Neural progenitor cell (in vitro differentiated cells): Measurements from ENCODE around the gene PLA2G2E. TPM values are rescaled to one million over a fixed set of nuclear protein-coding genes. Genes with fewer than 3 reads are reported as not detected.
"Not testable (repeated sequence)": the region's sequence is repeated elsewhere in the genome, so short reads cannot be mapped to it uniquely, and the experiment has no call there.

Source experiments
- DNase-seq: peaks from one replicate; pipeline ENCODE4 v3.0.0-alpha.2; 2016; ENCODE audit warnings: low spot score
- H2AFZ ChIP-seq: fragments of 200-600 bp; sonication (generic); replicated peaks from 2 replicates; pipeline ENCODE4 v1.6.1; 2016; ENCODE audit warnings: antibody characterized with exemption
- H3F3A ChIP-seq: fragments of 200-600 bp; sonication (generic); 2 replicates; pipeline ENCODE4 v1.6.1; 2016; ENCODE audit warnings: antibody characterized with exemption, low read depth
- H3K27ac ChIP-seq: fragments of 200-600 bp; sonication (generic); 2 replicates; pipeline ENCODE4 v1.5.1; 2016; ENCODE audit warnings: mild to moderate bottlenecking
- H3K27me3 ChIP-seq: fragments of 200-600 bp; sonication (generic); 2 replicates; pipeline ENCODE4 v1.6.1; 2016; ENCODE audit warnings: mild to moderate bottlenecking, moderate library complexity
- H3K36me3 ChIP-seq: fragments of 200-600 bp; sonication (generic); 2 replicates; pipeline ENCODE4 v1.5.1; 2016
- H3K4me1 ChIP-seq: fragments of 200-600 bp; sonication (generic); 2 replicates; pipeline ENCODE4 v1.6.1; 2016; ENCODE audit warnings: mixed run types
- H3K4me2 ChIP-seq: fragments of 200-600 bp; sonication (generic); 2 replicates; pipeline ENCODE4 v1.6.1; 2016
- H3K4me3 ChIP-seq: fragments of 200-600 bp; sonication (generic); 2 replicates; pipeline ENCODE4 v1.5.1; 2016
- H3K79me2 ChIP-seq: fragments of 200-600 bp; sonication (generic); 2 replicates; pipeline ENCODE4 v1.6.1; 2016; ENCODE audit warnings: low read depth
- H3K9ac ChIP-seq: fragments of 200-600 bp; sonication (generic); 2 replicates; pipeline ENCODE4 v1.6.1; 2016
- H3K9me3 ChIP-seq: fragments of 200-600 bp; sonication (generic); 2 replicates; pipeline ENCODE4 v1.5.1; 2016; ENCODE audit warnings: low read depth
- H4K20me1 ChIP-seq: fragments of 200-600 bp; sonication (generic); 2 replicates; pipeline ENCODE4 v1.6.1; 2016; ENCODE audit warnings: low read depth
- H3K27ac Mint-ChIP-seq: 3 replicates; pipeline ENCODE4 v1.8.0; 2021; ENCODE audit warnings: mixed read lengths
- H3K27me3 Mint-ChIP-seq: 2 replicates; pipeline ENCODE4 v1.8.0; 2022; ENCODE audit warnings: low read depth, mild to moderate bottlenecking, inconsistent platforms, moderate library complexity, mixed read lengths; ENCODE audit not compliant: insufficient read depth
- H3K36me3 Mint-ChIP-seq: 3 replicates; pipeline ENCODE4 v1.8.0; 2021; ENCODE audit warnings: mixed read lengths
- H3K4me1 Mint-ChIP-seq: 3 replicates; pipeline ENCODE4 v1.8.0; 2021; ENCODE audit warnings: mixed read lengths
- H3K4me3 Mint-ChIP-seq: 3 replicates; pipeline ENCODE4 v1.8.0; 2021; ENCODE audit warnings: mild to moderate bottlenecking, moderate library complexity, mixed read lengths
- H3K9me3 Mint-ChIP-seq: 3 replicates; pipeline ENCODE4 v1.8.0; 2020; ENCODE audit warnings: mixed read lengths
- EZH2 ChIP-seq: fragments of 200-600 bp; sonication (generic); IDR thresholded peaks from 2 replicates; pipeline ENCODE4 v1.6.1; 2017; ENCODE audit warnings: antibody characterized with exemption, mild to moderate bottlenecking, moderate library complexity
- EZH2phosphoT487 ChIP-seq: fragments of 200-600 bp; sonication (generic); IDR thresholded peaks from 2 replicates; pipeline ENCODE4 v1.6.1; 2017; ENCODE audit warnings: antibody characterized with exemption
- total RNA-seq: library from RNA; depleted of rRNA; stranded (reverse); fragments of >200 nt; gene quantifications from 2 replicates; pipeline ENCODE4 v1.2.3, GENCODE V29; 2015; ENCODE audit warnings: low replicate concordance
- TF ChIP-seq, protein P1 (sequence below): fragments of 200-600 bp; sonication (generic); IDR thresholded peaks from 2 replicates; pipeline ENCODE4 v1.5.1; 2017; ENCODE audit warnings: antibody characterized with exemption, mild to moderate bottlenecking

Gene PLA2G2E
- total RNA-seq, 1 donor from 2014 or later = not detected

DNA sequence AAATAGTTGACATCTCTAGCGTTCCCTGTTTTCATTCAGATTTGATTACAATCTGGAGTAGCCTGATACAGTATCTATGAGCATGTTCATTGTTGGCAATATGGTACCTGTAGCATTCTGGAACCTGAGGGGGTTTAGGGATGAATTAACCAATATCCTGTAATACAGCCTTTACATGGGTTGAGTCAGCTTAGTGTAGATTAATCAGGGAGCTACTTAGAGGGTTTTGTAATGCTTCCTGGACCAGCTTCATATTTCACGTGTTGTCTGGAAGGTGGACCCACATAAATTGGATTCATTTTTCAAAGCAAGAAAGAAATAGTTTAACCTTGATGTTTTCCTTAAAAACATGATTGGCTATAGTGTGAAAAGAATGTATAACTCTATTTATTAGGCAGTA lies 37.6 kb downstream of the PLA2G2E start:
- Histone ChIP-seq H3K79me2 (peaks cover 84% of the 10 kb centered on the region), H3K9me3 (no peaks in the 10 kb centered on the region), H3K9ac (no peak overlapping the region), H2AFZ (no peak overlapping the region), H3K4me1 (peaks cover 7% of the 10 kb centered on the region), H3K4me2 (no peak overlapping the region), H3F3A (peaks cover 5% of the 10 kb centered on the region), H3K36me3 (no peaks in the 10 kb centered on the region), H3K4me3 (no peak overlapping the region), H4K20me1 (peaks cover 74% of the 10 kb centered on the region), H3K27me3 (no peaks in the 10 kb centered on the region), H3K27ac (no peak overlapping the region)
- DNase-seq = no peak
- peaks cover 8% of the 10 kb centered on the region for H3K36me3 Mint-ChIP-seq
- no peak overlapping the region for H3K4me3 Mint-ChIP-seq
- no peaks in the 10 kb centered on the region for H3K9me3 Mint-ChIP-seq
- H3K27me3 Mint-ChIP-seq = no peaks in the 10 kb centered on the region
- H3K27ac Mint-ChIP-seq = no peak overlapping the region
- TF ChIP-seq, protein P1, sequence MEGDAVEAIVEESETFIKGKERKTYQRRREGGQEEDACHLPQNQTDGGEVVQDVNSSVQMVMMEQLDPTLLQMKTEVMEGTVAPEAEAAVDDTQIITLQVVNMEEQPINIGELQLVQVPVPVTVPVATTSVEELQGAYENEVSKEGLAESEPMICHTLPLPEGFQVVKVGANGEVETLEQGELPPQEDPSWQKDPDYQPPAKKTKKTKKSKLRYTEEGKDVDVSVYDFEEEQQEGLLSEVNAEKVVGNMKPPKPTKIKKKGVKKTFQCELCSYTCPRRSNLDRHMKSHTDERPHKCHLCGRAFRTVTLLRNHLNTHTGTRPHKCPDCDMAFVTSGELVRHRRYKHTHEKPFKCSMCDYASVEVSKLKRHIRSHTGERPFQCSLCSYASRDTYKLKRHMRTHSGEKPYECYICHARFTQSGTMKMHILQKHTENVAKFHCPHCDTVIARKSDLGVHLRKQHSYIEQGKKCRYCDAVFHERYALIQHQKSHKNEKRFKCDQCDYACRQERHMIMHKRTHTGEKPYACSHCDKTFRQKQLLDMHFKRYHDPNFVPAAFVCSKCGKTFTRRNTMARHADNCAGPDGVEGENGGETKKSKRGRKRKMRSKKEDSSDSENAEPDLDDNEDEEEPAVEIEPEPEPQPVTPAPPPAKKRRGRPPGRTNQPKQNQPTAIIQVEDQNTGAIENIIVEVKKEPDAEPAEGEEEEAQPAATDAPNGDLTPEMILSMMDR = no peak
- no peak for TF ChIP-seq EZH2
- TF ChIP-seq EZH2phosphoT487 = no peak
- H3K4me1 Mint-ChIP-seq = peaks cover 22% of the 10 kb centered on the region

DNA sequence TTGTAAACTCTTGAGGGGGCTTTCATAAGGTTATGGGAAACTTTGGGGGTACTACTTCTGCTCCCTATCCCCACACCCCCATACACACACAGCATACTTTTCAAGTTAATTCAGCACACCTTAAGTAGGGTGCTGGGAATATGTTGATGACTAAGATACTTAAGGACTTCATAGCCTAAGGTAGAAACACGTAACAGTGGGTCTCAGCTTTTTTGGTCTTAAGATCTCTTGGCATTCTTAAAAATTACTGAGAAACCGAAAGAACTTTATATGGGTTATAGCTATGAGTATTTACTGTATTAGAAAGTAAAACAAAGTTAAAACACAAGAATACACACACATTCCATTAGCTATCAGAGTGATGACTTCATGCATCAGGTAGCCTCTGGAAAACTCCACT lies 39.1 kb downstream of the PLA2G2E start:
- Histone ChIP-seq H3K27me3 (no peaks in the 10 kb centered on the region), H3K4me2 (peak overlapping the region; percentile 92), H2AFZ (no peak overlapping the region), H3K27ac (no peak overlapping the region), H3K36me3 (no peaks in the 10 kb centered on the region), H3K9ac (no peak overlapping the region), H3K4me3 (no peak overlapping the region), H3K79me2 (peaks cover 69% of the 10 kb centered on the region), H3F3A (peaks cover 5% of the 10 kb centered on the region), H3K4me1 (peaks cover 7% of the 10 kb centered on the region), H3K9me3 (no peaks in the 10 kb centered on the region), H4K20me1 (peaks cover 59% of the 10 kb centered on the region)
- TF ChIP-seq, protein P1 = no peak
- no peak for TF ChIP-seq EZH2
- TF ChIP-seq EZH2phosphoT487 = no peak
- H3K9me3 Mint-ChIP-seq = no peaks in the 10 kb centered on the region
- no peak for DNase-seq
- peaks cover 22% of the 10 kb centered on the region for H3K4me1 Mint-ChIP-seq
- peaks cover 2% of the 10 kb centered on the region for H3K36me3 Mint-ChIP-seq
- no peaks in the 10 kb centered on the region for H3K27me3 Mint-ChIP-seq
- H3K4me3 Mint-ChIP-seq = peak overlapping the region; percentile 91
- no peak overlapping the region for H3K27ac Mint-ChIP-seq

DNA sequence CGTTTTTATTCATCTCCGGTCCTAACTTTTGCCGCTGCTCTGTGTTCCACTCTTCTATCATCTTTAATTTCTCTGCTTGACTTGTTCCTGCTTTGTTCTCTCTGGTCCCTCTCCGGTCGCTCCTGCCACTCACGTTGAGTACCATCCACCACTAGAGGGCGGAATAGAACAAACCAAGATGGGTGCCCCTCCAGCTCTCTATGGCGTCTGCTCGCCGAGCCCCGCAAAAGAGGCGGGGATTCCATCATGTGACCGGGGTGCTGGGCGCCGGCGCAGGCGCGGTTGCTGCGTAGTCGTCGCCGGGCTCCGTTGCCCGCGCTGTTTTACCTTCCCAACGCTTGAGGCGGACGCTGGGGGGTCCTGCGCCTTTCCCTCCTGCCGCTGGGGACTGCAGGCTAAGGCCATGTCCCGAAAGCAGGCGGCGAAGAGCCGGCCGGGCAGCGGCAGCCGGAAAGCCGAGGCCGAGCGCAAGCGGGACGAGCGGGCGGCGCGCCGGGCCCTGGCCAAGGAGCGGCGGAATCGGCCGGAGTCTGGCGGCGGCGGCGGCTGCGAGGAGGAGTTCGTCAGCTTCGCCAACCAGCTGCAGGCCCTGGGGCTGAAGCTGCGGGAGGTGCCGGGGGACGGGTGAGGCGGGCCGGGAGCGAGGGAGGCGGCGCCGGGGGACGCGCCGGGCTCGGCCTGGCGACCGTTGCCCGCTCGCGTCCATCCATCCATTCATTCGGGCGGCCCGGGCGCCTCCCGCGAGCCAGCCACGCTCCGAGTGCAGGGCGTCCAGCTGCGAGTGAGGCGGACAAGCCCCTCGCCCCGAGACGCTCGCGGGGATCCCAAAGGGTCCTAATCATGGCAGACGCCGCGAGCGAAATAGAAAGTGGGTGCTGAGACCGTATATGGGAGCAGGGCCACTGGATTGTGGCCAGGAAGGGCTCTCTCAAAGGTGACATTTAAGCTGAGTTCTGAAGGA lies 41.0 kb downstream of the PLA2G2E start, which contains the start of gene OTUD3:
TSS of gene OTUD3 (plus strand) at position 285 of the 961 bp plus-strand sequence. CDS start at position 404, 119 bp downstream.
- H3K4me1 Mint-ChIP-seq = peaks cover 26% of the 10 kb centered on the region
- no peaks in the 10 kb centered on the region for H3K9me3 ChIP-seq
- peaks cover 2% of the 10 kb centered on the region for H3K36me3 Mint-ChIP-seq
- peaks cover 5% of the 10 kb centered on the region for H3F3A ChIP-seq
- H3K27me3 Mint-ChIP-seq = no peaks in the 10 kb centered on the region
- H3K4me2 ChIP-seq = peak within 1 kb of the TSS; percentile 92
- no peak for TF ChIP-seq EZH2phosphoT487
- TF ChIP-seq, protein P1 = peak; percentile 86
- peak within 1 kb of the TSS; percentile 43 for H3K27ac ChIP-seq
- no peaks in the 10 kb centered on the region for H3K9me3 Mint-ChIP-seq
- peaks cover 7% of the 10 kb centered on the region for H3K4me1 ChIP-seq
- peaks cover 42% of the 10 kb centered on the region for H4K20me1 ChIP-seq
- H3K27me3 ChIP-seq = no peaks in the 10 kb centered on the region
- peak within 1 kb of the TSS; percentile 62 for H3K9ac ChIP-seq
- peak within 1 kb of the TSS; percentile 91 for H3K4me3 ChIP-seq
- H2AFZ ChIP-seq = peak within 1 kb of the TSS; percentile 88
- peak within 1 kb of the TSS; percentile 91 for H3K4me3 Mint-ChIP-seq
- peaks cover 50% of the 10 kb centered on the region for H3K79me2 ChIP-seq
- H3K27ac Mint-ChIP-seq = peak within 1 kb of the TSS; percentile 46
- no peaks in the 10 kb centered on the region for H3K36me3 ChIP-seq
- DNase-seq = peak; percentile 100

DNA sequence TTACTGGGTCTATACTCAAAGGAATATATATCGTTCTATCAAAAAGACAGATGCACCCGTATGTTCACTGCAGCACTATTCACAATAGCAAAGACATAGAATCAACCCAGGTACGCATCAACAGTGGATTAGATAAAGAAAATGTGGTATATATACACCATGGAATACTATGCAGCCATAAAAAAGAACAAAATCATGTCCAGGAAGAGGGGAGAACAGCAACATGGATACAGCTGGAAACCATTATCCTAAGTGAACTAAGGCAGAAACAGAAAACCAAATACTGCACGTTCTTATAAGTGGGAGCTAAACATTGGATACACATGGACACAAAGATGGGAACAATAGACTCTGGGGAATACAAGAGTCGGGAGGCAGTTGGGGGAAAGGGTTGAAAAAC lies 42.6 kb downstream of the PLA2G2E start:
- H3K27me3 Mint-ChIP-seq, H3K27me3 ChIP-seq, H3K9me3 ChIP-seq, H3K27ac Mint-ChIP-seq, H3K36me3 ChIP-seq, H2AFZ ChIP-seq, H3K9me3 Mint-ChIP-seq, H3K4me3 ChIP-seq, H3F3A ChIP-seq, H3K27ac ChIP-seq, H3K36me3 Mint-ChIP-seq, H3K4me2 ChIP-seq, H3K4me1 ChIP-seq, DNase-seq, H3K9ac ChIP-seq: not testable (repeated sequence)
- Histone ChIP-seq H3K79me2 (peaks cover 34% of the 10 kb centered on the region), H4K20me1 (peaks cover 31% of the 10 kb centered on the region)
- Mint-ChIP-seq H3K4me3 (peak overlapping the region; percentile 1), H3K4me1 (peaks cover 26% of the 10 kb centered on the region)
